Stimulated activated CD8-positive, alpha-beta memory T cell treated with anti-CD3 and anti-CD28 coated beads, Interleukin-7, amount 100 ng/mL, for 1 hour (primary cell): Measurements from ENCODE around the gene RARRES2.

Experiments used
- DNase-seq, 2 donors: peaks; one replicate each; pipeline ENCODE4 v3.0.0-alpha.2; 2020; ENCODE audit warnings: low read depth in 2 of 2

Gene RARRES2

GRCh38 chr7:150376560-150376959 lies 35.1 kb upstream of the RARRES2 start:
- DNase-seq: no peak

GRCh38 chr7:150375662-150376521 lies 34.5 kb upstream of the RARRES2 start:
- DNase-seq: no peak

- DNase-seq: no peak
Measured at GRCh38 chr7:150374472-150374871, 33.0 kb upstream of the RARRES2 start.

- no peak for DNase-seq
Measured at GRCh38 chr7:150374026-150374425, 32.6 kb upstream of the RARRES2 start.

- no peak for DNase-seq
Measured at GRCh38 chr7:150373049-150373801, 31.8 kb upstream of the RARRES2 start.

- DNase-seq: no peak
Measured at GRCh38 chr7:150372271-150373048, 31.0 kb upstream of the RARRES2 start.

- DNase-seq: no peak
Measured at GRCh38 chr7:150371996-150372270, 30.5 kb upstream of the RARRES2 start.

GRCh38 chr7:150371131-150371995 lies 29.9 kb upstream of the RARRES2 start:
- DNase-seq: no peak

- DNase-seq: no peak
Measured at GRCh38 chr7:150370612-150371071, 29.2 kb upstream of the RARRES2 start.

GRCh38 chr7:150369748-150370501 lies 28.5 kb upstream of the RARRES2 start:
- DNase-seq: no peak

- peak in 1 of 2 donors; percentile 29 for DNase-seq
Measured at GRCh38 chr7:150368884-150369747, 27.7 kb upstream of the RARRES2 start.

- DNase-seq: peak; percentile 48 to 62
Measured at GRCh38 chr7:150368096-150368883, 26.9 kb upstream of the RARRES2 start, which contains the start of gene REPIN1. Gene REPIN1 (plus strand): TSS chr7:150368822. CDS start chr7:150369712, 890 bp downstream.

GRCh38 chr7:150367677-150368095 lies 26.3 kb upstream of the RARRES2 start:
- DNase-seq: no peak

GRCh38 chr7:150365673-150366398 lies 24.4 kb upstream of the RARRES2 start:
- DNase-seq: no peak

- DNase-seq: no peak
Measured at GRCh38 chr7:150365194-150365593, 23.8 kb upstream of the RARRES2 start.

- no peak for DNase-seq
Measured at GRCh38 chr7:150363872-150364271, 22.4 kb upstream of the RARRES2 start.

GRCh38 chr7:150363370-150363769 lies 21.9 kb upstream of the RARRES2 start:
- no peak for DNase-seq
